K562 (cell line): ENCODE results near the gene CASP1. TPM values are rescaled to one million over a fixed set of nuclear protein-coding genes. Genes with fewer than 3 reads are reported as not detected.
A peak's percentile ranks its signal among the peaks of the same experiment; 100 is the strongest.

Source experiments
- CBX2 ChIP-seq: fragments of 200-600 bp; sonication (generic); IDR thresholded peaks from one replicate; pipeline ENCODE4 v1.6.1; 2012; ENCODE audit warnings: mild to moderate bottlenecking, low read length, inconsistent platforms; ENCODE audit not compliant: insufficient read depth, poor library complexity, severe bottlenecking
- DACH1 ChIP-seq: fragments of 450-650 bp; IDR thresholded peaks from 2 replicates; pipeline ENCODE4 v1.6.1; 2018; ENCODE audit not compliant: partially characterized antibody
- ERF ChIP-seq: fragments of 450-650 bp; formaldehyde crosslinking; IDR thresholded peaks from 2 replicates; pipeline ENCODE4 v1.4.0; 2020; ENCODE audit warnings: mild to moderate bottlenecking, mixed read lengths
- HDAC6 ChIP-seq: IDR thresholded peaks from 2 replicates; pipeline ENCODE4 v1.6.1; 2012; ENCODE audit warnings: low read depth, mild to moderate bottlenecking, control low read depth, inconsistent platforms, low read length, moderate library complexity
- MAFF ChIP-seq: IDR thresholded peaks from 2 replicates; pipeline ENCODE4 v1.6.1; 2012; ENCODE audit warnings: low read length, improper control_type of control experiment
- MAFG ChIP-seq: fragments of 450-650 bp; conservative IDR thresholded peaks from 2 replicates; pipeline ENCODE4 v1.6.1; 2016; ENCODE audit warnings: missing genetic modification characterization, missing compliant biosample characterization
- MTA2 ChIP-seq: fragments of 450-650 bp; IDR thresholded peaks from 2 replicates; pipeline ENCODE4 v1.6.1; 2016; ENCODE audit warnings: low read depth
- NFYB ChIP-seq: IDR thresholded peaks from 2 replicates; pipeline ENCODE4 v1.6.1; 2011; ENCODE audit warnings: mild to moderate bottlenecking, moderate library complexity; ENCODE audit not compliant: insufficient read length; ENCODE audit errors: extremely low read depth
- PHF21A ChIP-seq: fragments of 450-650 bp; IDR thresholded peaks from 2 replicates; pipeline ENCODE4 v1.6.1; 2017; ENCODE audit warnings: low read depth, borderline replicate concordance
- PML ChIP-seq: IDR thresholded peaks from 2 replicates; pipeline ENCODE4 v1.6.1; 2012; ENCODE audit warnings: low read length, inconsistent platforms
- SMAD1 ChIP-seq: fragments of 150-350 bp; IDR thresholded peaks from 2 replicates; pipeline ENCODE4 v1.6.1; 2014; ENCODE audit warnings: low read length, low read depth; ENCODE audit not compliant: partially characterized antibody
- SRF ChIP-seq, 2 experiments: fragments of 250-450, 450-650 bp in 1 of 2; sonication (Bioruptor Pico) in 1 of 2; sonication (generic) in 1 of 2; formaldehyde crosslinking; IDR thresholded peaks; 2 replicates each; pipeline versions ENCODE4 v1.5.0 to v1.5.1; 2020 to 2022; ENCODE audit warnings: mild to moderate bottlenecking in 1 of 2, missing genetic modification reagents in 1 of 2
- TEAD1 ChIP-seq, 2 experiments: fragments of 450-650 bp in 1 of 2; sonication (generic) in 1 of 2; formaldehyde crosslinking; IDR thresholded peaks; 2 replicates each; pipeline versions ENCODE4 v1.4.0 to v1.8.0; 2020 to 2022; ENCODE audit warnings: mild to moderate bottlenecking in 2 of 2, missing genetic modification reagents in 1 of 2
- VEZF1 ChIP-seq: fragments of 200-800 bp; sonication (Bioruptor generic); IDR thresholded peaks from 2 replicates; pipeline ENCODE4 v1.6.1; 2017; ENCODE audit warnings: missing genetic modification characterization, missing compliant biosample characterization
- ZBTB43 ChIP-seq: sonication (generic); formaldehyde crosslinking; IDR thresholded peaks from 2 replicates; pipeline ENCODE4 v1.8.0; 2023; ENCODE audit warnings: mild to moderate bottlenecking, missing genetic modification reagents
- ZNF140 ChIP-seq: fragments of 250-450 bp; sonication (Bioruptor Pico); IDR thresholded peaks from 2 replicates; pipeline ENCODE4 v1.8.0; 2021; ENCODE audit warnings: moderate library complexity, mild to moderate bottlenecking, inconsistent platforms
- ZNF384 ChIP-seq: IDR thresholded peaks from 2 replicates; pipeline ENCODE4 v1.6.1; 2012; ENCODE audit warnings: low read depth, low read length, improper control_type of control experiment
- ZNF764 ChIP-seq: fragments of 250-450 bp; sonication (Bioruptor Pico); IDR thresholded peaks from 2 replicates; pipeline ENCODE4 v1.4.0; 2020; ENCODE audit warnings: low read depth, mild to moderate bottlenecking, moderate library complexity
- polyA plus RNA-seq, 8 experiments: library from polyadenylated mRNA; depleted of rRNA in 4 of 8; stranded (reverse) in 5 of 8; unstranded in 3 of 8; fragments of >200 nt; fragmentation: Nextera tagmentation in 2 of 8; fragmentation: Illumina TruSeq in 1 of 8; extraction: Ambion mirVana in 2 of 8; extraction: Trizol in 1 of 8; gene quantifications; 2 replicates each; pipeline versions ENCODE4 v1.2.1 to v1.2.3, GENCODE V29; 2011 to 2014; ENCODE audit warnings: inconsistent platforms in 1 of 8, missing spikeins in 1 of 8
- total RNA-seq, 7 experiments: library from RNA; depleted of rRNA in 6 of 7; stranded (reverse); fragments of >200 nt in 6 of 7; fragmentation: Illumina TruSeq in 2 of 7; extraction: Trizol in 2 of 7; gene quantifications; 2 replicates each; pipeline versions ENCODE4 v1.2.1 to v1.2.3, GENCODE V29; 2011 to 2021; ENCODE audit warnings: low replicate concordance in 1 of 7

The CASP1 gene
- total and polyA plus RNA-seq, 9 of the 15 experiments (the other 6 are each of a cell fraction or from before 2014, with no cell fraction given) = not detected

- TF ChIP-seq TEAD1 (CRISPR knock-in tag; IDR thresholded peaks at IDR 0.05) = no peak
- no peak for TF ChIP-seq ERF
- TF ChIP-seq PHF21A = no peak
- TF ChIP-seq MAFG = 0 out of 2 replicates have a peak, but pooled peaks have one; percentile 24
- TF ChIP-seq ZNF384 = no peak
- TF ChIP-seq SMAD1 = no peak
- no peak for TF ChIP-seq ZNF140 (CRISPR knock-in tag)
- TF ChIP-seq CBX2 = no peak
- TF ChIP-seq MAFF = peak; percentile 42
- TF ChIP-seq HDAC6 = no peak
- TF ChIP-seq DACH1 = no peak
- TF ChIP-seq ZNF764 (CRISPR knock-in tag) = no peak
- no peak for TF ChIP-seq MTA2
- no peak for TF ChIP-seq NFYB
- TF ChIP-seq VEZF1 (CRISPR knock-in tag) = no peak
- no peak for TF ChIP-seq SRF (CRISPR knock-in tag; IDR thresholded peaks at IDR 0.05)
- TF ChIP-seq PML = no peak
- no peak for TF ChIP-seq ZBTB43 (CRISPR knock-in tag)
- TF ChIP-seq, all 486 proteins: peak for 4
Observed at GRCh38 chr11:105003151-105003550, 31.8 kb downstream of the CASP1 start (continued).
